ENCODE measurements around the gene TBX1.
"Not testable (repeated sequence)": the region's sequence is repeated elsewhere in the genome, so short reads cannot be mapped to it uniquely, and the experiment has no call there.

The TBX1 gene

GRCh38 chr22:19765477-19766239 is 5.1 kb downstream of the TBX1 start:
- no peak for DNase-seq (ENCODE audit: low spot score)

- DNase-seq (ENCODE audit: low spot score): no peak
Measured at GRCh38 chr22:19766240-19766510, 5.6 kb downstream of the TBX1 start.

DNA sequence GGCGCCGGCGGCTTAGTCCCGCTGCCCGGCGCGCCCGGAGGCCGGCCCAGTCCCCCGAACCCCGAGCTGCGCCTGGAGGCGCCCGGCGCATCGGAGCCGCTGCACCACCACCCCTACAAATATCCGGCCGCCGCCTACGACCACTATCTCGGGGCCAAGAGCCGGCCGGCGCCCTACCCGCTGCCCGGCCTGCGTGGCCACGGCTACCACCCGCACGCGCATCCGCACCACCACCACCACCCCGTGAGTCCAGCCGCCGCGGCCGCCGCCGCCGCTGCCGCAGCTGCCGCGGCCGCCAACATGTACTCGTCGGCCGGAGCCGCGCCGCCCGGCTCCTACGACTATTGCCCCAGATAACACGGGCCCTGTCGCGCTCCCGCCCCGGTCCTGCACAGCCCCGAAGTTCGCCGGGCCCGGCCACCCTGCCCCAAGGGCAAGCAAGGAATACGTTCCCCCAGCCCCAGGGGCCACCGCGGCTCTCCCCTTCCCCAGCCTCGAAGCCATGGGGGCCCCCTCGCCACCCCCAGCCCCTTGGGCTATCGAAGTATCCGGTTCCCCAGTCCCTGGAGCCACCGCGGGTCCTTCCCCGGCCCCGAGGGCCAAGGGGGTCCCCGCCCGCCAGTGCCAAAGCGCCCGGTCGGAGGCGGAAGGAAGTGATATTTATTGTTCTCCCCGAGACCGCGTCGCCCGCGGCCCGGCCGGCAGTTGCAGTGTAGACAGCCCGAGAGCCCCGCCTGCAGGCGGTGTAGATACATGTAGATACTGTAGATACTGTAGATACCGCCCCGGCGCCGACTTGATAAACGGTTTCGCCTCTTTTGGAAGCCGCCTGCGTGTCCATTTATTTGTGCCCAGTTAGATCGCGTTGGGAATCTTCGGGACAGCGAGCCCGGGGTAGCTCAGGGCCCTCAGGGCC is 6.2 kb downstream of the TBX1 start:
- DNase-seq (ENCODE audit: low spot score): no peak

- DNase-seq (ENCODE audit: low spot score): no peak
Measured at GRCh38 chr22:19767427-19768341, 7.1 kb downstream of the TBX1 start.

DNA sequence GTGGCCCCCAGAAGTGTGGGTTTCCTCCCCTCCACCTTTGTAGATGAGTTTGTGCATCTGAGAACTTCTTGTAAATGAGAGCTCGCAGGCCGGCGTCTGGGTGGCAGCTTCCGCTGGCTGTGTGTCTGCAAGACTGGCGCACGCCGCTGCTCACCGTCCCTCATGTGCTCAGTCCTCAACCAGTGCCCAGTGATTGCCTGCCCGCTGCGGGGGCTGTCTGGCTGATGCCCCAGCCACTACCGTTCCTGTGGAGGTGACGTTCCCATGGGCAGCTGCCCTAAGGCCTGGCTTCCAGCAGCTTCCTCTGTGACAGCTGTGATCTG is 8.8 kb downstream of the TBX1 start:
- no peak for DNase-seq (ENCODE audit: low spot score)

DNA sequence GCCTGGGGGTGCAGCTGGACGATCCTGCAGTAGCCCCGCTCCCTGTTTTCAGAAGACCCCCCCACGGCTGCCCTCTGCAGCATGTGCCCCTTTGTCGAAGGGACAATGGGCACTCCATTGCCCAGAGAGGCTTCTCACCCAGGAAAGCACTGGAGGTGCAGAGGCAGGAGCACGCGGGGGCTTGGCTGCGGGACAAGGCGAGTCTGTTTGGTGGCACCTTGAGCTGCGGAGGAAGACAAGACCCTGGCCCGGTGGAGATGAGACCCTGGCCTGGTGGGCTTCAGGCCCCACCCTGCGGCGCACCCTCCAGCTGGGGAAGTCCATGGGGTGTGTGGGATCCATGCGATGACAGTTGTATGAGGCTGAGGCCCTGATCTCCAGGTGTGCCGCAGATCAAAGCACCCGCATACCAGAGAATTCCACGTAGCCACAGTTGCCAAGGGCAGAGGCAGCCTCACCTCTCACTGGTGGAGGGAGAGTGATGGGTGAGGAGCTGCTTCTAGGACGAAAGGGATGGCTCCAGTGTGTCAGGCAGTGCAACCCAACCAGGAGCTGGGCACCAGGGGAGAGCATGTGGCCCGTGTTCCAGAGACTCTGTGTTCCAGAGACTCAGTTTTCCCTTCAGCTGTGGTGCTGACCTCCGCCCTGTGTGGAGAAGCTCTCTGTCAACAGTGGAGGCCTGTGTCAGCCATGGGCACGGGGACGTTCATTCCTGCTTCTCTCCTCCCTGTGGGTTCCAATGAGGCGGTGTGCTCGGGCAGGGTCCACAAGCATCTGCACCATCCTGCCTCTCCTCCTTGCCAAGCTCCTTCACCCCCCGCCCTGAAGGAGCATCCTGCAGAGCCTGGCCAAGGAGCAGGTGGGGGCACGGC is 10.0 kb downstream of the TBX1 start:
- DNase-seq (ENCODE audit: low spot score): no peak

DNA sequence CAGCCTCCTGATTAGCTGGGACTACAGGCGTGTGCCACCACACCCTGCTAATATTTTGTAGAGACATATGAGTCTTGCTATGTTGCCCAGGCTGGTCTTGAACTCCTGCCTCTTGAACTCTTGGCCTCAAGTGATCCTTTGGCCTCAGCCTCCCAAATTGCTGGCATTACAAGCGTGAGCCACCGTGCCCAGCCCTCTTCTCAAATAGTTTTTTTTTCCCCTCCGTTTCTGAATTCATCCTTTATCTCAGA is 11.8 kb downstream of the TBX1 start:
- DNase-seq (ENCODE audit: low spot score): no peak

DNA sequence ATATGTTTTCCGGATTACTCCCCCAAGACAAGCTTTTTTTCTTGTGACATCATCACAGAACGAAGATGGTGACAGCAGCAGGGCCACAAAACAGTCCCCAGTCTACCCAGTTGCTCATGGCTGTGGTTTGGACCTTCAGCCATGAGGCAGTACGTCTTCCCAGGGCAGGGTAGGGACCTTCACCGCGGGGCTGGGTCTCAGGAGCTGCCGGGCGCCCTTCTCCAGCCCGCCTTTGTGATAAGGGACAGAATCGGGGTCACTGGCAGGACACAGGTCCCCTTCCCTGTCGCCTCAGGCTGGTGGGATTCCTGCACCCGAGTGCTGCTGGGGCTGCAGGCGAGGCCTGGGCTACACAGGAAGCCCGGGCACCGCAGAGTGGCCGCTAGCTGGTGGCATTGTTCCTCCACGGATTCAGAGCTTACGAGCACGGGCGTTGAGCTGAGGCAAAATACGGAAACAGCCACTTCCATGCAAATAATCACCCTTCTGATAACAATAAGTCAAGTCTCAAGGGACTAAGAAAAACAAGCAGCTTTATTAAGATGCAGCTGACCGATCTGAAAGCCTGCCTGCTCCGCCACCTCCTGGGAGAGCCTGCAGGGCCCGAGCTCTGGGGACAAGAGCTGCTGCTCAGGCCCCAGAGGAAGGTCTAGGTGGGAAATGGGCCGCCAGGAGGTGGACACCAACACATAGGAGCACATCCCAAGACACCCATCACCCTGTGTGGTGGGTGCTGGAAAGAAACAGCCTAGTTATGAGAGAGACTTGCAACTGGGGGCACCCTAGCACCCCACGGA is 12.3 kb downstream of the TBX1 start:
- DNase-seq (ENCODE audit: low spot score): no peak

DNA sequence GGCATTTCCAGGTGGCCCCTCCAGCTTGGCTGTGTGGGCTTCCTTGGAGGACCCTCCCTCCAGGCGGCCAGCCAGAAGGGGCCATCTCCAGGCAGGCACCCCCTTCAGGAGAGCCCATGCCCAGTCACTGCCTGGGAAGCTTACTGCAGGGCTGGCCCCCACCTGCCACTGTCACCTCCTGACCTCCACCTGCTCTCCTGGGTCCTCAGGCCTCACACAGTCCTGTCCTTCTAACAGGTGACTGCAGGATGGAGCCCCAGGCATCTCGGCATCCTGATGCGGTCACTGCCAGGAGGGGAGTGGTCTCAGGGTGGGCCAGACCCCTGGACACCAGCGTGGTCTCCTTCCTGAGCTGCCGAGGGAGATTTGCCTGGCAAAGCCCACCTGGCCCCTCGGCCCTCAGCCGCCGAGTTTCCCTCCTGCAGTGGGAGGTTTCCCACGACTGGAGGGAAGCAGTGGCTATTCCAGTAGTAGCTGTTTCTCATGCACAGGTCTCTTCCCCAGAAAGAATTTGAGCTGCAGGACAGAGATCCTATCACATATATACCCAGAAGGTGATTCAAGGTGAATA is 13.0 kb downstream of the TBX1 start:
- DNase-seq (ENCODE audit: low spot score): no peak

DNA sequence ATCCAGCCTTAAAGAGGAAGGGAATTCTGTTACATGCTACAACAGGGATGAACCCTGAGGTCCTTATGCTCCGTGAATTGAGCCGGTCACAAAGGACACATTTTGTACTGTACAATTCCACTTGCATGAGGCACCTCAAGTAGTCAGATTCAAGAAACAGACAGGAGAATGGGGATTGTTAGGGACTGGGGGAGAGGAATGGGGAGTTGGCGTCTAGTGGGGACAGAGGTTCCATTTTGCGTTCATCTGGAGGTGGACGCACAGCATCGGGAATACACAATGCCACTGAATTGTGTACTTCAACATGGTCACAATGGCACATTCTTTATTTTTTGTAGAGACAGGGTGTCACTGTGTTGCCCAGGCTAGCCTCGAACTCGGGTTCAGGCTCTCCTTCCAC is 14.1 kb downstream of the TBX1 start:
- DNase-seq (ENCODE audit: low spot score): no peak

- DNase-seq (ENCODE audit: low spot score): no peak
Measured at GRCh38 chr22:19775496-19776325, 15.1 kb downstream of the TBX1 start.

DNA sequence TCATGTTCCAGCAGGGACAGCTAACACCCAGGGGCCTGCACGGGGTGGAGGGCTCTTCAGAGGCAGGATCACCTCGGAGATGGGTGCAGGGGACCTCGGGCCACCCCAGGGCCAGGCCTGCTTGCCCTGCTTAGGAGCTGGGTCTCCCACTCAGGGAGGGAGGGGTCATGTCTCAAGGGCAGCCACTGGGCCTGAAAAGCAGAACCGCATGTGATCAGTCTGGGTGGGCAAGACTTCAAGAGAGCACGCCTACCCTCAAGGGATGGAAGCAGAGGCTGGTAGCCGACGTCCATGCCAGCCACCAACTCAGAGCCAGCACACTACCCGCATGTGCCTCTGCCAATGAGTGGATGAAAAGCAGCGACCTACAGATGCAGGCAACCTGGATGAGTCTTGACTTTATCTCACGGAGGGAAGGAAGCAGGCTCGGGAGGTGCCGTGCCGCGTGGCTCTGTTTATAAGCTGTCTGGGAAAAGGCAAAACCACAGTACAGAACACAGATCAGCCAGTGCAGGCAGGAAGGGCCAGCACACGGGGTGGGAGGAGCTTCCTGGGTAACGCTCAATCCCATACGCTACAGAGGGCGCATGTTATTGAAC is 16.0 kb downstream of the TBX1 start:
- no peak for DNase-seq (ENCODE audit: low spot score)

GRCh38 chr22:19777192-19777591 is 16.6 kb downstream of the TBX1 start:
- DNase-seq (ENCODE audit: low spot score): not testable (repeated sequence)

- no peak for DNase-seq (ENCODE audit: low spot score)
Measured at GRCh38 chr22:19779011-19779421, 18.4 kb downstream of the TBX1 start.

DNA sequence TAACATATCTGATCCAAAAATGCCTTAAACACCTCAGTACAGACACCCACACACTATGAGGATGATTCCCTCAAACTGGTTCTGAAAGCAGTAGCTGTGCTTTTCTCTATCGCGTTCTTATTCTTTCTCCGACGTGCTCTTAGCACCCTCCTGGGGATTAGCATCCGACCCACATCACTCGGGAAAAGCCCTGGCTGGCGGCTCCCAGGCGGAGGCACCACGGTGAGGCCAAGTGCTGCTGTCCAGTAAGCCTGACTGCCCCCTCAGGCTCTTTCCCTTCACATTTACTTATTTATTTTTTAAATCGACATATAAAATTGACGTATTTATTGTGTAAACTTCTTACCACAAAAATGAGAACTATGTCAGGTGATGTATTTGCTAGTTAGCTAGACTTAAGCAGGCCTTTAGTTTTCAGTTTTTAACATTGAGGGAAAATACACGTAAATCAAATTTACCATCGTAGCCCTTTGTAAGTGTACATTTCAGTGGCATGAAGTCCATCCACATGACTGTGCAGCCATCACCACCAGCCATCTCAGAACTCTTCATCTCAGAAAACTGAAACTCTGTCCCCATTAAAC is 19.2 kb downstream of the TBX1 start:
- no peak for DNase-seq (ENCODE audit: low spot score)

- no peak for DNase-seq (ENCODE audit: low spot score)
Measured at GRCh38 chr22:19782533-19782932, 22.0 kb downstream of the TBX1 start.

- no peak for DNase-seq (ENCODE audit: low spot score)
Measured at GRCh38 chr22:19783586-19784383, 23.2 kb downstream of the TBX1 start.
